HG03378 (cell line): ENCODE results near the gene SBNO1.
"Not testable (repeated sequence)": the region's sequence is repeated elsewhere in the genome, so short reads cannot be mapped to it uniquely, and the experiment has no call there.

Experiments
- ATAC-seq: cut with Tn5 transposase; IDR thresholded peaks from one replicate; pipeline ENCODE4 v1.9.1; 2021; ENCODE audit warnings: mild to moderate bottlenecking, moderate library complexity; ENCODE audit not compliant: unreplicated experiment

The SBNO1 gene

DNA sequence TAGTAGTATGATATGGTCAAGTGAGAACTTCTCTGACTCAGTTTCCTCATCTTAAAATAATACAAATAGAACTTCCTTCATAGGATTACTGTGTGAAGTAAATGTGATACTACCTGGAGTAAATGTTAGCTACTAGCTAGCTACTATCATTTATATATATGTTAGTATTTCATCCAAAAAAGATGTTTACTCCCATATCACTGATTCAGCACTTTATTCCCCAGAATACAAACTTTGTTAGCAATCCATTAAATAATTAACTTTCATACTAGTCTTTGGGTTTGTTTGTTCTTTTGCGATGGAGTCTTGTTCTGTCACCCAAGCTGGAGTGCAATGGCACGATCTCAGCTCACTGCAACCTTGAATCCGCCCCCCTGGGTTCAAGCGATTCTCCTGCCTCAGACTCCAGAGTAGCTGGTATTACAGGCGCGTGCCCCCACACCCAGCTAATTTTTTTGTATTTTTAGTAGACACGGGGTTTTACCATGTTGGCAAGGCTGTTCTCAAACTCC lies 8.4 kb downstream of the SBNO1 start:
- ATAC-seq = no peak

DNA sequence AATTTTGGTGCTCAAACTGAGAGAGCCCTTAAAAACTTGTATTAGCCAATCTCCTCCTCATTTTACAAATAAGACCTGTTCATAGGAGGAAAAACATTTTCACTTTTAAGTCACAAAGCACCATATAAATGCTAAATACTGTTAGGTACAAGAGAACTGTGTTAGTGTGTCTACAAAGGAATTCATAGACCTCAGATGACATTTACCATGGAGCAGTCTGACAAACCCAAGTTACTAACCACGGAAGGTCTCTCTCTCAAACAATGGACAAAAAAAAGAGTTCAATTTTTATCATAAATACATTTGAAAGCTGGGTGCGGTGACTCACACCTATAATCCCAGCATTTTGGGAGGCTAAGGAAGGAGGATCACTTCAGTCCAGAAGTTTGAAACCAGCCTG lies 10.0 kb downstream of the SBNO1 start:
- no peak for ATAC-seq

DNA sequence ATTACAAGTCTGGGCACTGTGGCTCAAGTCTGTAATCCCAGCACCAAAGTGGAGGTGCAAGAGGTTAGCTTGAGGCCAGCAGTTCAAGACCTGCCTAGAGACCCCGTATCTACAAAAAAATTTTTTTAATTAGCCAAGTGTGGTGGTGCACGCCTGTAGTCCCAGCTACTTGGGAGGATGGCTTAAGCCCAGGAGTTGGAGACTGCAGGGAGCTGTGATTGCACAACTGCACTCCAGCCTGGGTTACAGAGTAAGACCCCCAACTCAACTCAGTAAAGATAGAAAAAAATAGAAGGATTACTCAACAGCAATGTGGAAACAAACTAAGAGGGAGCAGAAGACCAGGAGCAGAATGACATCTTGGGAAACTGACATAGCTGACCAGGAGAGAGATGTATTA lies 13.3 kb downstream of the SBNO1 start:
- no peak for ATAC-seq

DNA sequence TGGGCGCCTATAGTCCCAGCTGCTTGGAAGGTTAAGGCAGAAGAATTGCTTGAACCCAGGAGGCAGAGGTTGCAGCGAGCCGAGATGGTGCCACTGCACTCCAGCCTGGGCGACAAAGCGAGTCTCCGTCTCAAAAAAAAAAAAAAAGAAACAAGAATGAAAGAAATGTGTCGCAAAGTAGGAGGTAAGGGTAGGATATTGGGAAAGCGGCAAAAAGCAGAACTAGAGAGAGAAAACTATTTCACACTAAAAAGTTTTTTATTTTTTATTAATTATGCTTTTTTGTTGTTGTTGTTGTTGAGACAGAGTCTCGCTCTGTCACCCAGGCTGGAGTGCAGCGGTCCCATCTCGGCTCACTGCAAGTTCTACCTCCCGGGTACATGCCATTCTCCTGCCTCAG lies 17.7 kb downstream of the SBNO1 start:
- ATAC-seq = no peak

DNA sequence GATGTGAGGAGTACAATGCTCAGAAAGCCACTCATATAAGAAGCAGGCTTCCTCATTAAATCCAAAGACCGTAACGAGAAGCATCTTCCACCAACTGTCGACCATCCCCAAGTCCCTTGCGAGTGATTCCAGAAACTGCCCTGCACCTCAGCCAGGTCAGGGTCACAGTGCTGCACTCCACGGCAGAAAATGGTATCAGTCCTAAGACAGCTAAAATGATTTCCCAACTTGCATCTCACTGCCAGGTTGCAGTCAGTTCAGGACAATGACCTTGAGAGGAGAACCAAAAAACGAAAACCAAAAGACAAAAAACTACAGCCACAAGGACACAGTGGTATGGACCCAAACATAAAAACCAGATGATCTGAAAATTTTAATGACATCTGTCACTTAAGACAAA lies 20.6 kb downstream of the SBNO1 start:
- no peak for ATAC-seq

DNA sequence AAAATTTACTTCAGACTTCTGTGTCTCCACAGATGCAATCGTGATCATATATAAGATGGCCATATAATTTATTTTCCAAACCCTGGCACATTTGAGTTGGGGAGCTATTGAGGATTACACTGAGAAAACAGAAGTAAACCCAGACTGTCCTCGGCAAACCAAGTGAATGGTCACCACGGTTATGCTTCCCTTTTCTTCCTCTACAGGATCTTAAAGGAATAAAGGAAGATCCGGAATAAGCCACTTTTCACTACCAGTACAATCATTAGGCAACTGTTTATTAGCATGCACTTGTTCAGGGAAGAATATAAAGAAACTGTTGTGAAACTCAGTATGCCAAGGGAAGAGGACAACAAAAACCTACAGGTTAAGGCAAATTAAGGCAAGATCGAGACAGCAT lies 27.6 kb downstream of the SBNO1 start:
- no peak for ATAC-seq

DNA sequence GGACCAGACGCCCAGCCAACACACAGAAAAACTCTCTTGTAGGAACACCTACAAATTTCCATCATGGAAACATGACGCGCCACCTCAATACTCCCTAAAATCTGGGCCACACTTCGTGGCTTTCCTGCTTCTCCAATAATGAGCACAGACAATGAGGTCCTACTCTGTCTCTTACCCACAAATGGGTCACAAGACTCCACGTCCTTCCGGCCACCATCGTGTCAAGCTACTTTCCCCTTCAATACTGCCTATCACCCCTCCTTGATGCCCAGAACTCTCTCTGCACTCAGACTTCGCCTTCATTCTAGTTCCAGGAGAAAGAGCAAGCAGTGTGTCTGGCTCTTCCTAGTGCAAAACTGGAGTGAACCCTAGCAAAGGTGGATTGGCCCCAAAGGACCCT lies 28.1 kb downstream of the SBNO1 start:
- ATAC-seq = no peak

DNA sequence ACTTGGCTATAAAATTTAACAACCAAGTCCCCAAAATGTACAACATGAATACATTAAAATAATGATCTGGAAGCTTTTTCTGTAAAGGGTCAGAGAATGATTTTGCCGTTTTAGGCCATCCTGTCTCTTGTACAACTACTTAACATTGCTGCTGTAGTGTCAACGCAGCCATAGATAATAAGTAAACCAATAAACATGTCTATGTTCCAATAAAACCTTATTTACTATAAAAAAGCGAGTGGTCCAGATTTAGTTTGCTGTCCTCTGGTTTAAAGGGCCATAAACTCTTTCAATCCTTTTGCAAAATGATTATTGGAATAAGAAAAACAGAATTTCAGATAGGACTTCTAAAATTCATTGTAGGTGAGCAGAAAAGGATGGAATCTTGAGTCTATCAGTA lies 29.2 kb downstream of the SBNO1 start:
- ATAC-seq = no peak

DNA sequence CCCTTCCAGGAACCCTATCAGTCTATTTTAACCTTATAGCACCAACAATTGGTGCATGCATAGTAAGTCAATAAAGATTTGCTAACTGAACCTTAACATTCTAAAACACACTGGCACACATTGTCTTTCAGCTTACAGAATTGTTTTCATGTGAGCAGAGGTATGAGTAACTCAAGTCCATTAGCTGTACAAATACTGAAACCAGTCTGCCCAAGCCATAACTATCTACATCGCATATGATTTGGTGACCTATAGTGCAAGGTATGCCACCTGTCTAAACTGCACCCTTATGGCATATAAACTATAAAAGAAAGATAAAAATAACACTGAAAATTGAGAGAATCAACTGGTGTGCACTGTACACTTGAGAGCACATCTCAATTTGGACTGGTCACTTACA lies 34.8 kb downstream of the SBNO1 start:
- ATAC-seq = no peak

DNA sequence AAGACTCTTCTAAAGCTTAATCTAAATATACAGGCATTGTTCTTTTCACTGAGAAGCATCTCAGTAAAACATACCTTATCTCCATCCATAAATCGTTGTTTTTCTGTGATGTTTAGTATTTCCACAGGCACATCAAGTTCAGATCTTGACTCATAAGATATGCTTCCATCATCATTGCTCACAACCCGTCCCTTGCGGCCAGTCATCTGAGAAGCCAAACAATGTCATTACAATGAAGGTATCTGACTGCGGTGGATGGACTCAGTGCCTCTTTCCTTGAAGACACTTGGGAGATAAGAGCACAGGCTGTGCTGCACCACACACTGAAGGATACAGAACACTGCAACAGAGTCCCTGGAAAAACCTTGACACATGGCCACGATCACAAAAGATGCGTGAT lies 44.8 kb downstream of the SBNO1 start:
- no peak for ATAC-seq

DNA sequence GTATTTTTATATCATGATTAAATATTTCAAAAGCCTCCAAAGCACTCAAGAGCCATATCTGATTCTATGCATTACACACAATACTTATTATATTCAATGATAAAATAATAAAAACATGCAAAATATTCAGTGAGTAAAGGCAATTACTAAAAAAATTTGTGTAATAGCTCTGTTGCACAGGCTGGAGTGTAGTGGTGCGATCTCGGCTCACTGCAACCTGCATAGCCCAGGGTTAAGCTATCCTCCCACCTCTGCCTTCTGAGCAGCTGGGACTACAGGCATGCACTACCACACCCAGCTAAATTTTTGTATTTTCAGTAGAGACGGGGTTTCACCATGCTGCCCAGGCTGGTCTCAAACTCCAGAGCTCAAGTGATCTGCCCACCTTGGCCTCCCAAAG lies 45.4 kb downstream of the SBNO1 start:
- ATAC-seq = no peak

DNA sequence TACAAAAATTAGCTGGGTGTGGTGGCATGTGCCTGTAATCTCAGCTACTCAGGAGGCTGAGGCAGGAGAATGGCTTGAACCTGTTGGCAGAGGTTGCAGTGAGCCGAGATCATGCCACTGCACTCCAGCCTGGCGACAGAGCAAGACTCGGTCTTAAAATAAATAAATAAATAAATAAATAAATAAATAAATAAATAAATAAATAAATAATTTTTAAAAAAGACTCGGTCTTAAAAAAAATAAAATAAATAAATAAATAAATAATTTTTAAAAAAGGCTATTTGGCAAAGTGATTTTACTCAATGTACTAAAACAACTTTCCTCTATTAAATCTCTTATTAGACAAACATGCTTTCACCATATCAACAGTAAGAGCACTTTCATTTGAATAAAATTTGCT lies 51.6 kb downstream of the SBNO1 start:
- not testable (repeated sequence) for ATAC-seq

DNA sequence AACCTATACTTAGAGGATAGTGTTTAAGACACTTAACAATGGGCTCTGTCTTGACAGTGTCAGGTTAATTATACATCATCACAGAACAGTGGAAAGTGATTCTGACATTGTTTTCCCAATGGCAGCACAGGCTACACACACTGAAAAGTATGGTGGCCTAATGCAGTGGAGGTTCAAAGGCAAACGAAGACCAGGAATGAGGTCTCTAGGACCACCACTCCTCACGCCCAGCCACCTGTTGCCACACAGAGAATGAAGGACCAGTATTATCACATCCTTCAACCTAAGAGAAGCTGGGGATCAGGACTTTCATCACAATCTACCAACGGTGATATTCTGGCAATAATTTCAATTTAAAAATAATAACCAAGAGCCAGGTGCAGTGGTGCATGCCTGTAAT lies 58.4 kb downstream of the SBNO1 start:
- no peak for ATAC-seq

DNA sequence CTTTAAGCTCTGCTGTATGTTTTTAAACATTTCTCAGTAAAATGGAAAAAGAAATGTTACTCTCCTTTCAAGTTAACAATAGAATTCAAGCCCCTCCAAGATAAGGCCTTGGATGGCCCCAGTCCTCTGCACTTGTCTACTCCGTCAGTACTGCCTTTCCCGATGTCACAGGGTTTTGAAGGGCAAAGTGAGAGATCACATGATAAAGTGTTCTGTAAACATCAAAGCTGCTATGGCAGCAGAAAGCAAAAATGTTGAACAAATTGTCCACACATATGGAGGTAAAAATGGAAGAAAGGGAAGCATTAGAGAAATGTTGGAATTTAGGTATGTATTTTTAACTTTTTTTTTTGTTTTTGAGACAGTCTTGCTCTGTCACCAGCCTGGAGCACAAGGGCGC lies 59.5 kb downstream of the SBNO1 start:
- ATAC-seq = no peak

DNA sequence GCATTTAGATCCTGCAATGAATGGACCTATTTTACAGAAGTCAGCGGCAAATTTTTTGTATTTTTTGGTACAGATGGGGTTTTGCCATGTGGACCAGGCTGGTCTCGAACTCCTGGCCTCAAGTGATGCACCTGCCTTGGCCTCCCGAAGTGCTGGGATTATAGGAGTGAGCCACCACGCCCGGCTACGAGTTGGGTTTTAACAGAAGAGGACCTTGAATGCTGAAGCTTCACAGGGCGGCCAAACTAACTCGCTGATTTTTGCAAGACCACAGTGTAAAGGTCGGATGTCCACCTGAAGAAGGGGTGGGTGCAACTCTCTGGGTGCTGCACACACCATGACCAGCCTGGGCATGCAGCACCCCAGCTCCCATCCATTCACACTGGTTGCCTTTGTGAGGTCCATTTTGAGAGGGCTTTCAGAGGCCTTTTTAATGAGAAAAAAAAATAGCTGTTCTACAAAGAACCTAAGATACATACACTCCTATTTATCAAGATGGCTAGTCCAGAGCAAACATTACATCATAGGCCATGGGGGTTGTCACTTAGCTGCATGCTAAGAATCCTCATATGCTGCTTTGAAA lies 71.4 kb downstream of the SBNO1 start:
- no peak for ATAC-seq

DNA sequence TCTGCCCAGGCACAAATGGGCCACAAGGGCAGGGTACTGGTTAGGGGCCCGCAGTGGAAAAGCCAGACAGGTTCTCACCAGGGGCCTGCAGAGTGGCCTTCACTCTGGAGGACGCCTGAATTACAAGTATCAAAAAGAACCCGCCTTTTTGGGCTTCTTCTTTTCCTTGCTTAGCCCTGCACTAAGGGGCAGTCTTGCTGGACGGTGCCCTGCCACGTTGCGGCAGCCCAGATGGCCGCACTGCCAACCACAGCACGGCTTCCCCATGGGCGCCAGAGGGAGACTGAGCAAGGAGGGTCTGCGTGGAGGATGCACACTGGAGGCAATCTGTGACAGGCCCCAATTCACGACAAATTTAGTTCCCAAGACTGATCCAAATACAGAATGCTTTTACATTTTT lies 74.7 kb downstream of the SBNO1 start:
- ATAC-seq = no peak

DNA sequence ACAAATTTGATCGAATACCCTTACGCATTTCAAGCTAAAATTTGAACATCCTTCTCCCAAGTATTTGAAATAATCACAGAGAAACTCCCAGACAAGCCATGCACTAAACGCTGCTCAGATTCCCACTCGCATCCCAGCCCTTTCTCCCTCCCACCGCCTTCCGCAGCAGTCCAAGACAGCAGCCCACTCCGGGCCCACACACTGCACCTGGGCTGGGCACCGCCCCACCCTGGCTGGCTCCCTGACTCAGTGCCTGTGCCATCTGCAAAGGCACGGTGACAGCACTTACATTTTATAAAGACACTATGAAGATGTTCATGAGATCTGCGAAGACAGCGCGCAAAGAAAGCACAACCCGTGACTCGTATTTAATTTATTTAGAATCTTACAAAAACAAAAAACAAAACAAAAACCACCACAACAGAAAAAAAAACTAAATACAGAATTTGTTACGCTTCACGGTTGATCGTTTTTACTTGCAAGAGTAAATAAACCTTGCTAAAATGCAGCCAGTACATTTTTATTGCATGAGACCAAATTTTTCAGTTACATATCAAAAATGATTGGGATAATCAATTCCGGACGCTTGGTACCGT lies 75.8 kb downstream of the SBNO1 start:
- ATAC-seq = no peak

DNA sequence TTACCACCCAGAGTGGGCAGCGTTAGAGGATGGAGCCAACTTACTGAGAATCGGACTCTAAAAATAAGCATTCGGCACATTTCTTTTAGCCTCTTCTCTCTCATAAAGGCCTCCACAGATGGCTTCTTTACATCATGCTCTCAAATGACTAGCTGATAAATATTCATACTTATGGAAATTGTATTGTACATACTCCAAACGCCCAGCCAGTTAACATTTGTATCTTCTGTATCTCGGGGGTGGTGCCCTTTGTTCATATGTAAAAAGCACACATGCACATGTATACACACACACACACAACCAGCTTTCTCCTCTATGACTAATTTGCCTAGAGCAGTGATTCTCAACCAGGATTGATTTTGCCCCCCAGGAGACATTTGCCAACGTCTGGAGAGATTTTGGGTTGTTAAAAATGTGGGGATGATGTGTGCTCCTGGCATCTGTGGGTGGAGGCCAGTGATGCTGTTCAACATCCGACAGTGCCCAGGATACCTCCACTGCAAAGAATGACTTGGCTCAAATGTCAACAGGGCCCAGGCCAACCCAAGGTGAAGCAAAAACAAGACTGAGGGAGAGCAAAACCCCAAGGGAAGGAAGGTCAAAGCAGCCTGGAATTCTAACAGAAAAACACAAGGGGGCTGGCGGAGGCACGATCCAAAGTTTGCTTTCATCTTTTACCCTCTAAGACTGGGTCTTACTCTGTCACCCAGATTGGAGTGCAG lies 77.8 kb downstream of the SBNO1 start:
- ATAC-seq = no peak

DNA sequence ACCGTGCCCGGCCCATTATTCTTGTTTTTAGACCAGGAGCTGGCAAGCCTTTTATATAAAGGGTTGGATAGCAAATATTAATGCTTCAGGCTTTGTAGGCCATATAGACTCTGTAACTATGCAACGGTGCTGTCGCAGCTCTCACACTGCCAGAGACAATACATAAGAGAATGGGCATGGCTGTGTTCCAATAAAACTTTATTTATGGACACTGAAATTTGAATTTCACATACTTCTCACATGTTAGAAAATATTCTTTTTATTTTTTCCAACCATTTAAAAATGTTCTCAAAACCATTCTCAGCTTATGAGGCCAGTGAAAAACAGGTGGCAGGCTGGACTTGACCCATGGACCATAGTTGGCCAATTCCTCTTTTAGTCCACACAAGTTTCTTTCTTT lies 80.0 kb downstream of the SBNO1 start:
- no peak for ATAC-seq

DNA sequence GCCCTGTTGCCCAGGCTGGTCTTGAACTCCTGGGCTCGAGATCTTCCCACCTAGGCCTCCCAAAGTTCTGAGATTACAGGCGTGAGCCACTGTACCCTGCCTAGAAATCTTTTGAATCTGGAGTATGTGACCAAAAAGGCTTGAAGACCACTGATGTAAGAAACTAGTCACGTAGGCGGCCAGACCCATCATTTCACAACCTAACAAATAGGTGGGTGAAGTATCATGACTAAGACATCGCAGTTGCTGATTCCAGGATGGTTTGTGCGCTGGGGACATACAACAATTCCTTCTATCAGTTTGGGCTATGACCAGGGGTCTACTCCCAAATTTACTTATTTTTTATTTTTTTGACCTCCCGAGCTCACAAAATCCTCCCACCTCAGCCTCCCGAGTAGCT lies 81.2 kb downstream of the SBNO1 start:
- no peak for ATAC-seq

DNA sequence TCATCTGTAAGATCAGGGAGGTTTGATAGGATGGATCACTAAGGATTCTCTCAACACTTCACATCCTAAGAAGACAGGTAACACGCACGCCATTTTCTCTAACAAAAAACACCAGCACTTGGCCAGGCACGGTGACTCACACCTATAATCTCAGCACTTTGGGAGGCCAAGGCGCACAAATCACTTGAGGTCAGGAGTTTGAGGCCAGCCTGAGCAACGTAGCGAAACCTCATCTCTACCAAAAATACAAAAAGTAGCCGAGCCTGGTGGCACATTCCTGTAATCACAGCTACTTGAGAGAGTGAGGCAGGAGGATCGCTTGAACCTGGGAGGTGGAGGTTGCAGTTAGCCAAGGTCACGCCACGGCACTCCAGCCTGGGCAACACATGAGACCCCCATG lies 82.5 kb downstream of the SBNO1 start:
- no peak for ATAC-seq

DNA sequence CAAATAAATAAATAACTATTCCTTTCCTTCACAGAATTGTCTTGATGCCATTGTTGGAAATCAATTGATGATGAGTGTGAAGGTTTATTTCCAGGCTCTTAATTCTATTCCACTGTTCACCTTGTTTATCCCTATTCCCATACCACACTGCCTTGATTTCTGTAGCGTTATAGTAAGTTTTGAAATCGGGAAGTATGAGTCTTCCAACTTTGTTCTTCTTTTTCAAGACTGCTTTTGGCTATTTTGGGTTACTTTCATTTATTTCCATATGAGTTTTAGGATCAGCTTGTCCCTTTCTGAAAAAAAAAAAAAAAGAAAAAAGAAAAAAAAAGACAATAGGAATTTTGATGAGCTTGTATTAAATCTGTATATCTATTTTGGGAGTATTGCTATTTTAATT lies 83.7 kb downstream of the SBNO1 start:
- no peak for ATAC-seq
